ENCODE data around the gene RNF4.

The RNF4 gene

GRCh38 chr4:2425386-2426068, 43.4 kb upstream of the RNF4 start:
- Histone ChIP-seq H3K36me3 (ENCODE audit: insufficient read depth, low read length) (no peaks in the 10 kb centered on the region; the same call in 1 of the 2 replicates), H4K20me1 (ENCODE audit: insufficient read depth, low read length) (no peaks in the 10 kb centered on the region), H3K27ac (ENCODE audit: low read depth, low read length, poor library complexity, severe bottlenecking) (no peak overlapping the region), H3K27me3 (ENCODE audit: insufficient read depth, low read length) (no peaks in the 10 kb centered on the region), H2AFZ (ENCODE audit: low read length) (no peak overlapping the region), H3F3A (ENCODE audit: insufficient read depth, low read length) (no peaks in the 10 kb centered on the region), H3K9ac (ENCODE audit: low read length) (no peak overlapping the region), H3K9me3 (ENCODE audit: low read length) (no peaks in the 10 kb centered on the region), H3K4me2 (ENCODE audit: low read length) (no peak overlapping the region), H3K4me1 (ENCODE audit: insufficient read depth, low read length, severe bottlenecking) (no peaks in the 10 kb centered on the region), H3K9me2 (ENCODE audit: low read depth, low read length) (no peaks in the 10 kb centered on the region), H3K4me3 (ENCODE audit: low read depth, low read length, poor library complexity, severe bottlenecking) (no peak overlapping the region), H3K79me2 (ENCODE audit: insufficient read depth, low read length) (no peaks in the 10 kb centered on the region)
- no peak for TF ChIP-seq EZH2 (IDR thresholded peaks at IDR 0.05; ENCODE audit: borderline replicate concordance, low read length)
- TF ChIP-seq CTCF (IDR thresholded peaks at IDR 0.05; ENCODE audit: low read length) = no peak

- no peak overlapping the region for H3K4me3 ChIP-seq (ENCODE audit: low read depth, low read length, poor library complexity, severe bottlenecking)
Measured at GRCh38 chr4:2426069-2426397, 42.9 kb upstream of the RNF4 start.

GRCh38 chr4:2426711-2427275, 42.1 kb upstream of the RNF4 start:
- Histone ChIP-seq H3F3A (ENCODE audit: insufficient read depth, low read length) (no peaks in the 10 kb centered on the region), H3K4me2 (ENCODE audit: low read length) (no peak overlapping the region), H3K4me1 (ENCODE audit: insufficient read depth, low read length, severe bottlenecking) (no peaks in the 10 kb centered on the region)

More at GRCh38 chr4:2426069-2426397, 42.9 kb upstream of the RNF4 start:
- TF ChIP-seq EZH2 (IDR thresholded peaks at IDR 0.05; ENCODE audit: borderline replicate concordance, low read length) (no peak), CTCF (IDR thresholded peaks at IDR 0.05; ENCODE audit: low read length) (no peak)
- no peak overlapping the region for H3K27ac ChIP-seq (ENCODE audit: low read depth, low read length, poor library complexity, severe bottlenecking)
- H3K27me3 ChIP-seq (ENCODE audit: insufficient read depth, low read length) = no peaks in the 10 kb centered on the region
- no peak overlapping the region for H2AFZ ChIP-seq (ENCODE audit: low read length)
- no peaks in the 10 kb centered on the region for H4K20me1 ChIP-seq (ENCODE audit: insufficient read depth, low read length)
- no peaks in the 10 kb centered on the region; the same call in 1 of the 2 replicates for H3K36me3 ChIP-seq (ENCODE audit: insufficient read depth, low read length)
- H3K9me3 ChIP-seq (ENCODE audit: low read length) = no peaks in the 10 kb centered on the region
- H3K9ac ChIP-seq (ENCODE audit: low read length) = no peak overlapping the region
- no peaks in the 10 kb centered on the region for H3K9me2 ChIP-seq (ENCODE audit: low read depth, low read length)
- H3F3A ChIP-seq (ENCODE audit: insufficient read depth, low read length) = no peaks in the 10 kb centered on the region
- H3K4me1 ChIP-seq (ENCODE audit: insufficient read depth, low read length, severe bottlenecking) = no peaks in the 10 kb centered on the region
- no peaks in the 10 kb centered on the region for H3K79me2 ChIP-seq (ENCODE audit: insufficient read depth, low read length)
- no peak overlapping the region for H3K4me2 ChIP-seq (ENCODE audit: low read length)

More at GRCh38 chr4:2426711-2427275, 42.1 kb upstream of the RNF4 start:
- Histone ChIP-seq H3K9me2 (ENCODE audit: low read depth, low read length) (no peaks in the 10 kb centered on the region), H3K79me2 (ENCODE audit: insufficient read depth, low read length) (no peaks in the 10 kb centered on the region), H3K4me3 (ENCODE audit: low read depth, low read length, poor library complexity, severe bottlenecking) (no peak overlapping the region), H3K9me3 (ENCODE audit: low read length) (no peaks in the 10 kb centered on the region), H3K9ac (ENCODE audit: low read length) (no peak overlapping the region), H3K27me3 (ENCODE audit: insufficient read depth, low read length) (no peaks in the 10 kb centered on the region; the same call in 1 of the 2 replicates), H4K20me1 (ENCODE audit: insufficient read depth, low read length) (no peaks in the 10 kb centered on the region), H3K27ac (ENCODE audit: low read depth, low read length, poor library complexity, severe bottlenecking) (no peak overlapping the region), H2AFZ (ENCODE audit: low read length) (no peak overlapping the region), H3K36me3 (ENCODE audit: insufficient read depth, low read length) (no peaks in the 10 kb centered on the region; the same call in 1 of the 2 replicates)
- no peak for TF ChIP-seq EZH2 (IDR thresholded peaks at IDR 0.05; ENCODE audit: borderline replicate concordance, low read length)
- TF ChIP-seq CTCF (IDR thresholded peaks at IDR 0.05; ENCODE audit: low read length) = no peak
